ENCODE data around the gene SORBS1.

The SORBS1 gene

DNA sequence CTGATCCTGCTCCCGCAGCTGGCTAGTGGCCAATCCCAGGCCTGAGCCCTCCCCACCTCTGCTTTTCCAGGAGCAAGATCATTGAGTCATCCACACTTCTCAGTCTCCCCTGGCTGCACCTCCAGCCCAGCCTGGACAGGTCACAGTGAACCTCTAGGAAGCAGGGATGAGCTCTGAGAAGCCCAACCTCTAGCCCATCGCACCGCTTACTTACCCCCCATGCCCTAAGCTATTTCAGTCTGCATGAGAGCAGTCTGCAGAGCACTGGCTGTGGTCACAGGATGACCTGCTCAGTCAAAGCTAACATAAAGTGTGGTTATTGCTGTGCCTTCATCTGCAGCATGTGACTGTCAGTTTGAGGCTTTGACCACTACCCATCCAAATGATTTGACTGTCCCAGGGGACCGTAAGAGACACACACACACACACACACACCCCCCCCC, 129.2 kb downstream of the SORBS1 start:
- H3K9me3 Mint-ChIP-seq: no peaks in the 10 kb centered on the region
- H3K27me3 Mint-ChIP-seq (ENCODE audit: low read depth): no peaks in the 10 kb centered on the region
- H3K36me3 Mint-ChIP-seq (ENCODE audit: low read depth): no peaks in the 10 kb centered on the region
- no peaks in the 10 kb centered on the region for H3K4me1 Mint-ChIP-seq (ENCODE audit: low read depth)
- H3K4me3 Mint-ChIP-seq: no peak overlapping the region
- H3K27ac Mint-ChIP-seq: no peak overlapping the region

DNA sequence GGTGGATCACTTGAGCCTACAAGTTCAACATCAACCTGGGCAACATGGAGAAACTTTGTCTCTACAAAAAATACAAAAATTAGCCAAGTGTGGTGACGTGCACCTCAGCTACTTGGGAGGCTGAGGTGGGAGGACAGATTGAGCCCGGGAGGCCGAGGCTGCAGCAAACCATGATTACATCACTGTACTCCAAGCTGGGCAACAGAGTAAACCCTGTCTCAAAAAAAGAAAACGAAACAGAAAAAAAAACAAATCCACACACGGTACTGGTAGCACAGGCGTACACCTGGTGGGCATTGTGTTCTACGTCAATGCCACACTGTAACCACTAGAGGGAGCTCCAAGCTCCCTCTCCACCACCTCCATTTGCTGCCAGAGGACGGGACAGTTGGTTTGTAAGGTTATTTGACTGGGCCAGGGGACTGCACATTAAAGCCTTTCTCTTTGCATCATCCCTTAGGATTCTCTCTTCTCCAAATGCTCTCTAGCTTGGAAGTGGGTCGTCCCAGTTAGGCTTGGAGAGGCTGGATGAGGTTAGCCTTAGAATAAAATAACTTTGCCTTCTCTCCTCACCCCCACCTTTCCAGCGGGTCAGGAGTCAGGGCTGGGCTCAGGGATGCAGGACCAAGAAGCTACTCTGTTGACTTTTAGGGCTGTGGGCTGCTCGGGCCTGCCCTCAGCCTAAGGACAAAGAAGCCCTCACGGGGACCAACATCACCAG, 130.8 kb downstream of the SORBS1 start:
- no peaks in the 10 kb centered on the region for H3K4me1 Mint-ChIP-seq (ENCODE audit: low read depth)
- no peaks in the 10 kb centered on the region for H3K27me3 Mint-ChIP-seq (ENCODE audit: low read depth)
- H3K4me3 Mint-ChIP-seq: no peak overlapping the region
- no peaks in the 10 kb centered on the region for H3K36me3 Mint-ChIP-seq (ENCODE audit: low read depth)
- no peaks in the 10 kb centered on the region for H3K9me3 Mint-ChIP-seq
- no peak overlapping the region for H3K27ac Mint-ChIP-seq

DNA sequence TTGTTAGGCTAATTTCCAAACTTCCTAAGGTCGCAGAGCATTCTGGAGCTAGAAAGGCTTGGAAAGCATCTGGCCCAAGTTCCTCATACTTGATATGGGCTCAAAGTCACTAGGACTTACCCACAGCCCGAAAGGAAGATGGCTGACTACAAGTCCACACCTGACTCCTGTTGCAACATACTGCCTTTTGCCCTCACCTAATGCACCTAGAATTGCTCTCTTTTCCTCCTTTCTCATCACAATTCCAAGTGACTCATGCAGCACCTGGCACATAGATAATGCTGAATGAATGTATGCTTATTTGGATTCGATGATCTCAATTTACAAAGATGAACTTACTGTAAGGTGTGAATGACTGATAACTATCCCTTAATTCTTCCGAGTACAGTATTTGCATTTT, 131.5 kb downstream of the SORBS1 start:
- Mint-ChIP-seq H3K27ac (no peak overlapping the region), H3K4me3 (no peak overlapping the region), H3K27me3 (ENCODE audit: low read depth) (no peaks in the 10 kb centered on the region), H3K4me1 (ENCODE audit: low read depth) (no peaks in the 10 kb centered on the region), H3K9me3 (no peaks in the 10 kb centered on the region), H3K36me3 (ENCODE audit: low read depth) (no peaks in the 10 kb centered on the region)

DNA sequence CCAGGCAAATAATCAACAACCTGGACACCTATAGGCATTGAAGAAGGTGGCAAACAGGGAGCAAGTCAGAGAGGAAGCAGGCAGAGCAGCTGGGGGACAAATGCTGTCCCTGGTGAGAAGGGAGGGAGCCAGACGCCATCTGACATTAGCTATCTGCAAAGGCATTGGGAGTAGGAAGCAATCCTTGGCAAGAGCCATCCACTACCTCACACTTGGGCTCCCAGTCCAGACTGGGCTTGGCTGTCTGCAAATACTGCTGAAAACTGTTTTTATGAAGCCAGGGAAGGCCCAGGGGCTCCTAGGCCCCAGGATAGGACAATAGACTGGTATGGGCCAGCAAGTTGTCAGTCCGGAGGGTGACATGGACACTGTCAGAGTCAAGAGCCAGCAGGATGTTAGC, 132.5 kb downstream of the SORBS1 start:
- Mint-ChIP-seq H3K36me3 (ENCODE audit: low read depth) (no peaks in the 10 kb centered on the region), H3K4me3 (no peak overlapping the region), H3K27me3 (ENCODE audit: low read depth) (no peaks in the 10 kb centered on the region), H3K27ac (no peak overlapping the region), H3K4me1 (ENCODE audit: low read depth) (no peaks in the 10 kb centered on the region), H3K9me3 (no peaks in the 10 kb centered on the region)

DNA sequence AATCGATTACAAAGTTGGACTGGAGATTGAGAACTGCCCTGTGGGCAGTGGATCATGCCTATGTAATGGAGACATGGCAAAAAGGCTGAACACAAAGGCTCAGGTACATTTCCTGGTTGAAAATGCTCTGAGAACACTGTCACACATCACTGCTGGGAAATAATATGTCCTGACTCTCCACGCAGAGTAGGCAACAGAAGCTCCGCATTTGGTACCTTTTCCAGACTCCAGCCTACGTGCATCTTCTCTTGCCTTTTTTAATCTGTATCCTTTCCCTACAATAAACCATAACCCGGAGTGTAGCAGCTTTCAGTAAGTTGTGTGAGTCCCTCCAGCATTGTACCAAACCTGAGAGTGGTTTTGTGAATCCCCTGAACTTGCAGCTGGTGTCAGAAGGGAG, 134.7 kb downstream of the SORBS1 start:
- Mint-ChIP-seq H3K27me3 (ENCODE audit: low read depth) (no peaks in the 10 kb centered on the region), H3K27ac (no peak overlapping the region), H3K9me3 (no peaks in the 10 kb centered on the region), H3K4me1 (ENCODE audit: low read depth) (no peaks in the 10 kb centered on the region), H3K4me3 (no peak overlapping the region), H3K36me3 (ENCODE audit: low read depth) (no peaks in the 10 kb centered on the region)

DNA sequence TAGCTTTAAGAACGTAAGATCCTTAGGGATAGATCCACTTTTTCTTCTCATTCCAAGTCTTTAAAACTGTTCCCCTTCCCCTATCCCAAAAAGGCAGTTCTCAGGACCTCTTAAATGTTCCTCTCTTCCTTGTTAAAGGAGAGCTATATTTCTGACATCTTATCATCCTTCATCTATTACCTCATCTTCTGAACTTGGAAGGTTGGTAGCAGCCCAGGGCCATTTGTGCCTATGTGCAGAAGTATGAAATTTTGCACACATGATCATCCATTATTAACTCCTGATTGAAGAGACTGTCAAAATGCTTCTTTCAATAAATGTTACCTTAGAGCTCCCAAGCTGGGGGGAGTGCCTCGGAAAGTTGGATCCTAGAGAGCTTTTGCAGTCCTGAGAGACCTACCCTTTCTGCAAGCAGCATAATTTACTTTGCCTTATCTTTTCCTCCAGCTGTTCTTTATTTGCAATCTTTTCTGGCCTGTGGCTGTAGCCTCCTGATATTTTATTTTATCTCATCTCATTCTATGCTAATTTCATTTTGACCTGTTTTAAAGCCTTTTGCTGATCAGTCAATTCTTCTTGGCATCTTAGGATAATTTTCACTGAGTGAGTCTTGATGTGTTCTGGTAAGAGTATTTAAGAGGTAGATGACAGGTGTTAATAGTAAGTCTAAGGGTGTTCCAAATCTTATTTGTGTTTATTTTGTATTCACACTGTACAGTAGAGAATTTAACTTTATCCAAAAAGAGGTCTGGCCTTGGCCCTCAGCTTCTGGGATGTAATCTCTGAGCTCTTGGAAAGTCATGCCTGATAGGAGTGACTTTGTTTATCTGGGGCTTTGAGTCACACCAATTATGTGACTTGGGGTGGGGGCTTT, 135.3 kb downstream of the SORBS1 start:
- no peaks in the 10 kb centered on the region for H3K4me1 Mint-ChIP-seq (ENCODE audit: low read depth)
- no peaks in the 10 kb centered on the region for H3K9me3 Mint-ChIP-seq
- no peak overlapping the region for H3K27ac Mint-ChIP-seq
- H3K36me3 Mint-ChIP-seq (ENCODE audit: low read depth): no peaks in the 10 kb centered on the region
- no peak overlapping the region for H3K4me3 Mint-ChIP-seq
- no peaks in the 10 kb centered on the region for H3K27me3 Mint-ChIP-seq (ENCODE audit: low read depth)

DNA sequence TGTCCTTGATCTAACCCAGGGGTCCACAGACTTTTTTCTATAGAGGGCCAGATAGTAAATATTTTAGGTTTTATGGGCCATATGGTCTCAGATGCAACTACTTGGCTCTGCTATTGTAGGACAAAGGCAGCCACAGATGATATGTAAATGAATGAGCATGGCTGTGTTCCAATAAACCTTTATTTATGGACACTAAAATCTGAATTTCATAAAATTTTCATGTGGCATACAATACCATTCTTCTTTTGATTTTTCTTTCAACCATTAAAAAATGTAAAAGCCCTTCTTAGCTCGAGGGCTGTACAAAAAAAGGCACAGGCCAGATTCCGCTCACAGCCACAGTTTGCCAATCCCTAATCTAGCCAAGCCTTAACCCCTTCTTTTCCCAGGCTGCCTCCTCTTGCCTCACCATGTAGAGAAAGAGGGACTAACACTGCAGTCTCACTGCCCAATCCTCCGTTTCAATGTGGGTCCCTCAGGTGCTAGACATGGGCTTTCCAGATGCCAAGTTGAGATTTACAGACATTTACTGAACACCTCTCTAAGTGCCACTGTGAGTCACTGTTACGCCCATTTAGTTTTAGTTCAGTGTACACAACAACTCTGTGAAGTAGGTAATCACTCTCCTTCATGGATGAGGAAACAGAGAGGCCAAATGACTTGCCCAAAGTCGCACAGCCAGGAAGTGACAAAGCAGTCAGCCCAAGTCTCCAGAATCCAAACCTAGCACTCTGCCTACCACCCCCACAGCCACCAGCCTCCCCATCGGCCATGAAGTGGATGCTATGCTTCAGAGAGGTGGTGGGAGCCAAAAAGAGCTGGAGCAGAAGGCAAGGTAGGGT, 137.8 kb downstream of the SORBS1 start:
- H3K36me3 Mint-ChIP-seq (ENCODE audit: low read depth): no peaks in the 10 kb centered on the region
- H3K4me1 Mint-ChIP-seq (ENCODE audit: low read depth): no peaks in the 10 kb centered on the region
- H3K27me3 Mint-ChIP-seq (ENCODE audit: low read depth): peaks cover 4% of the 10 kb centered on the region
- H3K27ac Mint-ChIP-seq: no peak overlapping the region
- no peak overlapping the region for H3K4me3 Mint-ChIP-seq
- H3K9me3 Mint-ChIP-seq: no peaks in the 10 kb centered on the region

DNA sequence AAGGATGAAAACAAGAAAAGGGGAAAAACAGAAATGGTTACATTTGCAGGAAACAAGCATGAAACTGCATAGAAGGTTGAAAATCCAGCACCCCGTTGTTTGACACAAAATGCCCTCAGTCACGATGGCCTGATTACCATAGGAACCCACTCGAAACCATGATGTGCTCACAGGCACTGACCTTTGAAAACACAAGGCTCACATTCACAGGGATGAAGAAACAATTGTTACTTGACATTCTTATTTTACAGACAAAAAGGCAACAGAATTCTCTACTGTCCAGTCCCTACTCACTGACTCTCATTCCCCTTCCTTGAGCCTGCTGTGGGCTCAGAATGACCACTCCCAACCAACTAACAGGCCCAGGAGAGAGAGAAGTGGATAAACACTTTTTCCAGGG, 138.9 kb downstream of the SORBS1 start:
- Mint-ChIP-seq H3K9me3 (no peaks in the 10 kb centered on the region), H3K4me1 (ENCODE audit: low read depth) (no peaks in the 10 kb centered on the region), H3K27me3 (ENCODE audit: low read depth) (peaks cover 4% of the 10 kb centered on the region), H3K4me3 (no peak overlapping the region), H3K27ac (no peak overlapping the region), H3K36me3 (ENCODE audit: low read depth) (no peaks in the 10 kb centered on the region)

DNA sequence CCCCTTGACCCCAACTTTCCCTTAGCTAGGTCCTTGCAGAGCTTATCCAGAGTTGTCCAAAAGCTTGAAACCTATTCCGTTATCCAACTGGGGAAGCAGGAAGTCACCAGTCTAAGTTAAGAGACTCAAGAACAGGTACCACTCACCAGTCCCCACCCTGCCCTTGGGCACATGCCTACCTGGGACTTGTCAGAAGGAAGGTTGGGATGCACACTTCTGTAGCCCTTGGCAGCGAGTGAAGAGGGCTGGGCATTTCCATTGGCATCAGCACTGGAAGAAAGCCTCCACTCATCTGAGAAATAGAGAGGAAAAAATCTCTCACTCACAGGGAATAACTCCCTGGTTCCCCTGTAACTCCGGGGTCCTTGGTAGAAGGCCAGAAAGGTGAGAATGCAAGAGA, 139.4 kb downstream of the SORBS1 start:
- Mint-ChIP-seq H3K27me3 (ENCODE audit: low read depth) (peaks cover 4% of the 10 kb centered on the region), H3K4me3 (no peak overlapping the region), H3K9me3 (no peaks in the 10 kb centered on the region), H3K4me1 (ENCODE audit: low read depth) (no peaks in the 10 kb centered on the region), H3K27ac (no peak overlapping the region), H3K36me3 (ENCODE audit: low read depth) (no peaks in the 10 kb centered on the region)

DNA sequence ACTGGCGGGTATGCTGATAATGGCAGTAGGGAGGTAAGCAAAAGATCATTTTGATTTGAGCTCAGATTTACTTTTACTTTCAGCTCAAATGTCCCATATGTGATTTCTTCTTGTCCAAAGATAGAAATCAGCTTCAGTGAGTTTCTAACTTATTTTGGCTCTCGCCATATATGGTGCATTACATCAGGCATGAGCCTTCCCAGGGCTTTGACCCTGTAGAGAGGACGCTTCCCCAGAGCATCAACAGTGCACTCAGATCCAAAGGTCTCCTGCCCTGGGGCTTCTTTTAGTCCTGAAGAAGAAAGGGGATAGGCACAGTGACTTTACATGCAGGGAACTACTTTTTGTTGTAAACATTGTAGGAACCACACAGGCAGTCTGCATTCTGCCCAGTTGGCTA, 141.8 kb downstream of the SORBS1 start:
- peaks cover 4% of the 10 kb centered on the region for H3K27me3 Mint-ChIP-seq (ENCODE audit: low read depth)
- no peaks in the 10 kb centered on the region for H3K9me3 Mint-ChIP-seq
- H3K4me3 Mint-ChIP-seq: no peak overlapping the region
- H3K4me1 Mint-ChIP-seq (ENCODE audit: low read depth): no peaks in the 10 kb centered on the region
- no peak overlapping the region for H3K27ac Mint-ChIP-seq
- H3K36me3 Mint-ChIP-seq (ENCODE audit: low read depth): no peaks in the 10 kb centered on the region

DNA sequence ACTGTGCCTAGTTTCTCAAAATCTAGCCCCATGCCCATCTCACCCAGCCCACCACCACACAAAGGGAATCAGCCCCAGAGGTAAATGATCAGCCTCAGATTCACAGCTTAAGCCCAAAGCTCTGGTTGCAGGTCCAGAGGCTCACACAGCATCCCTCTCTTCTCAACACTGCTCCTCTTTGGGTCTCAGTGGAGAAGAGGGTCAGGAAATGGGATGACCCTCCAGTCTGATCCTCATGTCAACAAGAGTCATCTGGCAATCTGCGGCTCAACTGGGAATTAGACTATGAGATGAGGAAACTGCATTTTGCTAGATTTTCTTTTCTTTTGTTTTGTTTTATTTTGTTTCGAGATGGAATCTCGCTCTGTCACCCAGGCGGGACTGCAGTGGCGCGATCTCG, 144.2 kb downstream of the SORBS1 start:
- no peaks in the 10 kb centered on the region for H3K4me1 Mint-ChIP-seq (ENCODE audit: low read depth)
- H3K27ac Mint-ChIP-seq: no peak overlapping the region
- H3K36me3 Mint-ChIP-seq (ENCODE audit: low read depth): no peaks in the 10 kb centered on the region

DNA sequence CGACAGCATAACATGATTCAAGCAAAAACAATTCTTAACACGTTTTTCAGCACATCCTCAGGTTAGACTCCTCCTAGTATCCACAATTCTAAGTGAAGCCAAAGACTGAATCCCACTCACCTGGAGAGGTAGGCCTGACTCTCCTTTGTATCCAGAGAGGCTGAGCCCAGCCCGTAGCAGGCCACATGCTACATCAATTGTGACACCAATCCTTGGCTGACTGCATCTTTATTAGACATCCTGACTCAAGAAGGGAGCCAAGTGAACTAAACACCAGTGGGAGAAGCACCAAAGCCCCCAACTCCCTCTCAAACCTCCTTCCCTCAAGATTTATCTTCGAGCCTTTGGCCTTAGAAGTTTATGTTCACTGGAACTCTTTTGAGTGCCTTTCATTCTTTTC, 144.9 kb downstream of the SORBS1 start:
- no peaks in the 10 kb centered on the region for H3K9me3 Mint-ChIP-seq
- H3K27ac Mint-ChIP-seq: no peak overlapping the region
- no peaks in the 10 kb centered on the region for H3K36me3 Mint-ChIP-seq (ENCODE audit: low read depth)
- no peak overlapping the region for H3K4me3 Mint-ChIP-seq
- H3K4me1 Mint-ChIP-seq (ENCODE audit: low read depth): no peaks in the 10 kb centered on the region
- peaks cover 4% of the 10 kb centered on the region for H3K27me3 Mint-ChIP-seq (ENCODE audit: low read depth)

More for the DNA sequence above, 144.2 kb downstream of the SORBS1 start:
- Mint-ChIP-seq H3K4me3 (no peak overlapping the region), H3K9me3 (no peaks in the 10 kb centered on the region), H3K27me3 (ENCODE audit: low read depth) (peaks cover 4% of the 10 kb centered on the region)

DNA sequence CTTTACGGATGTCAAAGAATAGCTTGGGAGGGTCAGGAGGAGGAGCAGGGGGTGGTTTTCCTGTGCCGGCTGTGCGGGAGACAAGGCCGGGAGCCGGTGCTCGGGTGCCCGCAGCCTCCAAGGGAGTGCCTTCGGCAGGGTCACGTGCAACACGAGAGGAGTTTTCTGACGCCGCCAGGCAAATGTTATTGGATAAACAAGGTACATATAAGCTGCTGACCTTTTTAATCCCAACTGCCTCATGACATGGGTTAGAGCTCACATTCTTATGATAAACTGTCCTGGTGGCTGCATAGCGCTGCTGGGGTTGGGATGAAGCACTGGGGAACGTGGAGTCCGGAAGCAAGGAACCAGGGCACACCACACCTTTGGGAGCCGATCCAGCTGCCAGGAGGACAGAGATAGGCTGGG, 145.5 kb downstream of the SORBS1 start:
- H3K27ac Mint-ChIP-seq: no peak overlapping the region

DNA sequence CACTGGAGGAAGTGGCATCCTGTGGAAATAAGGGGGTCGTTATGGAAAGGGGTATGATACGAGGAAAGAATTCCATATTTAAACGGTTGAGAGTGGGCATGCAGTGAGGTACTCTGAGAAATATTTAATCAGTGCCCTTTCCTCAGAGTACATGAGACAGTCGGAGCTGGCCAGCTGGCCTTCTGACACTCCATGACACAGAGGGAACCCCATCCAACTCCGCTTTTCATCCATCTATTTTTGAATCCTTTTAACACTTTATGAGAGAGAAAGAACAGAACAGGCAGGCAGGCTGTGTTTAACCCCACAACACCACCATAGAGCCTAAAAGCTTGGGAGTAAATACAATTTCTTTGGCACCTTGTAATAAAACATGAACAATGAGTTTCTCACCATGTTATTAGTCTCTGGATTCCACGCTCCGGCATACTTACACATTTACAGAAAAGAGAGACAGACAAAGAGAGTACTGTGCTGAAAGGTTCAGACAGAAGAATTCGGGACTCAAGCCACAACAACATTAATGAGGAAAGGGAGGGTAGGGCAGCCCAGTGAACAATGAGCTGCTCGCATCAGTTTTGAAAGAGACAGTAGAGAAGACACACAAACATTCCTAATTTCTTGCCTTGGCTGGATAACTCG, 146.2 kb downstream of the SORBS1 start:
- H3K4me3 Mint-ChIP-seq: no peak overlapping the region
- no peaks in the 10 kb centered on the region for H3K36me3 Mint-ChIP-seq (ENCODE audit: low read depth)
- no peaks in the 10 kb centered on the region for H3K27me3 Mint-ChIP-seq (ENCODE audit: low read depth)
- H3K4me1 Mint-ChIP-seq (ENCODE audit: low read depth): no peaks in the 10 kb centered on the region
- H3K9me3 Mint-ChIP-seq: no peaks in the 10 kb centered on the region
- no peak overlapping the region for H3K27ac Mint-ChIP-seq

More for the DNA sequence above, 145.5 kb downstream of the SORBS1 start:
- H3K4me3 Mint-ChIP-seq: no peak overlapping the region
- no peaks in the 10 kb centered on the region for H3K4me1 Mint-ChIP-seq (ENCODE audit: low read depth)
- no peaks in the 10 kb centered on the region for H3K36me3 Mint-ChIP-seq (ENCODE audit: low read depth)
- peaks cover 4% of the 10 kb centered on the region for H3K27me3 Mint-ChIP-seq (ENCODE audit: low read depth)
- H3K9me3 Mint-ChIP-seq: no peaks in the 10 kb centered on the region

Data from T-helper 1 cell treated with Interleukin-12 subunit alpha and Interleukin-12 subunit beta and Interleukin-4 antibody, amounts not matched to agents 30 μg/mL and 1 μg/mL, for 36 hours (primary cell).